ENCODE data around the gene EPHB1. TPM values are rescaled to one million over a fixed set of nuclear protein-coding genes. Genes with fewer than 3 reads are reported as not detected.

Gene EPHB1
- total RNA-seq, 3 donors from 2014 or later, result 0.31 to 6.9 (median 0.64) TPM

DNA sequence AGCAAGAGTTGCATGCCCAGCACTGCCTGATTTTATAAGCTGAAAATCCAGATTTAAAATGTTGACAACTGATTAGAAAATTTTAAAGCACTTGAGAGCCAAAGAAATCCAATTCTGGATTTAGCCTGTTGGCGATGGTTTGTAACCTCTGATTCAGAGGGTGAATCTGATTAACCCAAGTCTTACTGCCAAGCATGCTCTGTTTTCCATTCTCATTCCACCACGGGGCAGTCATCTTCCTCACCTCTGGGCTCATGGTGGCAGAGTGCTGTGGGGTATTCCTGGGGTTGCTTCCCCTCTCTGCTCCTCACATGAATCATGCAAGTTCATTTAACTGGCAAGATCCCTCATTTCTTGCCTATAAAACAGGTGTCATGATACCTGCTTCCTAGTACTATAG lies 342.2 kb downstream of the EPHB1 start:
- Histone ChIP-seq H3K4me3 (no peak overlapping the region), H3K4me1 (ENCODE audit: low read depth) (no peaks in the 10 kb centered on the region), H3K9me3 (no peaks in the 10 kb centered on the region), H3K36me3 (ENCODE audit: low read depth) (no peaks in the 10 kb centered on the region)
- TF ChIP-seq, protein P1, sequence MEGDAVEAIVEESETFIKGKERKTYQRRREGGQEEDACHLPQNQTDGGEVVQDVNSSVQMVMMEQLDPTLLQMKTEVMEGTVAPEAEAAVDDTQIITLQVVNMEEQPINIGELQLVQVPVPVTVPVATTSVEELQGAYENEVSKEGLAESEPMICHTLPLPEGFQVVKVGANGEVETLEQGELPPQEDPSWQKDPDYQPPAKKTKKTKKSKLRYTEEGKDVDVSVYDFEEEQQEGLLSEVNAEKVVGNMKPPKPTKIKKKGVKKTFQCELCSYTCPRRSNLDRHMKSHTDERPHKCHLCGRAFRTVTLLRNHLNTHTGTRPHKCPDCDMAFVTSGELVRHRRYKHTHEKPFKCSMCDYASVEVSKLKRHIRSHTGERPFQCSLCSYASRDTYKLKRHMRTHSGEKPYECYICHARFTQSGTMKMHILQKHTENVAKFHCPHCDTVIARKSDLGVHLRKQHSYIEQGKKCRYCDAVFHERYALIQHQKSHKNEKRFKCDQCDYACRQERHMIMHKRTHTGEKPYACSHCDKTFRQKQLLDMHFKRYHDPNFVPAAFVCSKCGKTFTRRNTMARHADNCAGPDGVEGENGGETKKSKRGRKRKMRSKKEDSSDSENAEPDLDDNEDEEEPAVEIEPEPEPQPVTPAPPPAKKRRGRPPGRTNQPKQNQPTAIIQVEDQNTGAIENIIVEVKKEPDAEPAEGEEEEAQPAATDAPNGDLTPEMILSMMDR (IDR thresholded peaks at IDR 0.05), result no peak
- ATAC-seq (no peak), DNase-seq (no peak)
- intact Hi-C loops (cut with DNase I, micrococcal nuclease), result no loop called here

DNA sequence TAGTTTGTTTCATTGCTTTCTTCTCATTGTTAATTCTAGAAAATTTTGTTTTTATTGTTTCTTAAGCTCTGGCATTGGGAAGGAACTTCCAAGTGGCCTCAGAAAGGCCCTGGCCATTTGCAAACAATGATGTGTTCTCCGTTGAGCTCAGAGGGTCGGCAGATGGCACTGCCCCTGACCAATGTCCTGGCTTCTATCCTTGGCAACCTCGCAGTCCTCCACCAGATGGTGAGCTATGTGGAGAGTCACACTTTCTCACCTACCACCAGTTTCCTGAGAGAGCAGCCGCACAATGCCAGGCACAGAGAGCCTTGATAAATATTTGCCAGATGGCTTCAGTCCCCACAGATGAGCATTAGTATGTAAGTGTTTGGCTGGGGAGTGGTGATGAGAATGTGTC lies 343.7 kb downstream of the EPHB1 start:
- TF ChIP-seq, protein P1 (IDR thresholded peaks at IDR 0.05), result no peak
- Histone ChIP-seq H3K4me1 (ENCODE audit: low read depth) (no peaks in the 10 kb centered on the region), H3K9me3 (no peaks in the 10 kb centered on the region), H3K36me3 (ENCODE audit: low read depth) (no peaks in the 10 kb centered on the region), H3K4me3 (no peak overlapping the region)
- intact Hi-C loops (cut with DNase I, micrococcal nuclease), result no loop called here
- ATAC-seq (no peak), DNase-seq (no peak)

DNA sequence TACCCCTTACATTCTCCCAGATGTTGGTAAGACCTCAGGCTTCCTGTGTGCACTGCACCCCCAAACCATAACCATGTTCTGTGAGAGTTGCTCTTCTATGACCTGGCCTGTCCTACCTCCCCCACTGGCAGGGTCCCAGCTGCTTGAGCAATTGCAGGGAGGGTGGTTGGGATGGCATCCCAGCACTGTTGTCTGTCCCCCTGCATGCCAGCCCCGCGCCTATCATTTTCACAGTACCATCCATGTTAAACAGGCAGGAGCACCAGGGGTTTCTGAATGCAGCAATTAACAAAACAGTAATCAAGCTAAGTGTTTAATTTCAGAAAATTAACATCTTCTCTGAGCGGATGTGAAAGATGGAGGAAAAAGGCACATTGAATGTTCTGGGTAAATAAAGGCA lies 345.5 kb downstream of the EPHB1 start:
- TF ChIP-seq, protein P1 (IDR thresholded peaks at IDR 0.05), result no peak
- DNase-seq (no peak), ATAC-seq (no peak)
- no peak overlapping the region for H3K4me3 ChIP-seq
- intact Hi-C loops (cut with DNase I, micrococcal nuclease), result no loop called here
- H3K4me1 ChIP-seq (ENCODE audit: low read depth), result no peaks in the 10 kb centered on the region
- H3K9me3 ChIP-seq, result no peaks in the 10 kb centered on the region
- H3K36me3 ChIP-seq (ENCODE audit: low read depth), result peaks cover 3% of the 10 kb centered on the region

DNA sequence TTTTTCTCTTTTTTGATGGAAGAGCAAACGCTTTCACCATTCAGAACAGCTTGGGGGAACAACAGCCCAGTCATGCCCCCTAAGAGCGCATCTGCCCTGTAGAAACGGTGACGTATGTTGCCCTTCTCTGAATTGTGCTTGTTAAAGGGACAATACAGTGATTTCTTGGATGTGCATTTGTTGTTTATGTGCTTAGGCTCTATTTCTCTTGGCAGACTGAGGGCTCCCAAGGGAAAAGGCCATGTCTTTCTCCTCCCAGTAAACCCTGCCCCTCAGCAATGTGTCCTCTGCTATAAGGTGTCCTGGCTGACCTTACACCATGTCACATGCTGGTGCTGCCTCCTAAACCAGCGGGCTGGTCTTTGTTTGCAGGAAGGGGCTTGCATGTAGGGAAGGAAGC lies 346.1 kb downstream of the EPHB1 start:
- H3K4me1 ChIP-seq (ENCODE audit: low read depth), result no peaks in the 10 kb centered on the region

DNA sequence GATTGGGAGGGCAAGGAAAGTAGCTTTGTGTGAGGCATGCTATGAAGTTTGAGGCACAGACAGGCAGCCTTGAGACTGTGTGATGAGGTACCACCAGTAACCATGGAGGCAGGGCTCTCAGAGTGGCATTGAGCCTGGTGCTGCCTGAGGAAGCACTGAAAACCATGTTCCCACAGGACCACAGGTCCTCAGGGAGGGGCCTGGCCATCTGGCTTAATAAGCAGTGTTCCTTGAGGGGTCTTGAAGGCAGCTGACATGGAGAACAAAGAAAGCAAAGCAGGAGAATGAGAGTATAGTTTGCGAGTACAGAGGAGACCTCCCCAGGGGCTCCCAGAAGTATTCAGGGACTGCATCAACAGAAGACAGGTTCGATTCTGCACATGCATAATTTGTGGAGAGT lies 346.6 kb downstream of the EPHB1 start:
- no peaks in the 10 kb centered on the region for H3K9me3 ChIP-seq
- DNase-seq, result no peak
- H3K4me3 ChIP-seq, result no peak overlapping the region
- ATAC-seq, result no peak
- H3K4me1 ChIP-seq (ENCODE audit: low read depth), result no peaks in the 10 kb centered on the region
- TF ChIP-seq, protein P1 (IDR thresholded peaks at IDR 0.05), result no peak
- intact Hi-C loops (cut with DNase I, micrococcal nuclease), result no loop called here
- peaks cover 3% of the 10 kb centered on the region for H3K36me3 ChIP-seq (ENCODE audit: low read depth)

More for the DNA sequence above, 346.1 kb downstream of the EPHB1 start:
- TF ChIP-seq, protein P1 (IDR thresholded peaks at IDR 0.05), result no peak
- Histone ChIP-seq H3K9me3 (no peaks in the 10 kb centered on the region), H3K4me3 (no peak overlapping the region), H3K36me3 (ENCODE audit: low read depth) (peaks cover 3% of the 10 kb centered on the region)
- ATAC-seq, result no peak
- DNase-seq, result no peak
- intact Hi-C loops (cut with DNase I, micrococcal nuclease), result no loop called here

DNA sequence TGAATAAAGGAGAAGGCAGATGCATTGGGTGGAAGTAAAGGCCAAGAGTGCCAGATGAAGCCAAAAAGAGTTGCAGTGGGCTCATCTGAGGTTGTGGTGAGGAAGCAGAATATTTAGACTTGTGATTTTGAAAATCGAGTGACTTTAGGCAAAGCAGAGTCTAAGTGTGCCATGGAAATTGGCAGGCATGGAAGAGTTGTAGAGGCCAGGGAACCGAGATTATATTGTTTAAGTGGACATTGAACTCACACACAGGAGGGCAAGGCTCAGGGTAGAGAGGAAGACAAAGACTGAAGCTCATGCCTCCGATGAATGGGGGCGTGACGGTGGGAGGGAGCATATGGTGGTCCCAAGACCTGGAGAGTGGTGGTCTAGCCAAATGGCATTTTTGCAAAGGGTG lies 347.5 kb downstream of the EPHB1 start:
- Histone ChIP-seq H3K9me3 (no peaks in the 10 kb centered on the region), H3K4me3 (no peak overlapping the region), H3K36me3 (ENCODE audit: low read depth) (peaks cover 3% of the 10 kb centered on the region), H3K4me1 (ENCODE audit: low read depth) (no peaks in the 10 kb centered on the region)
- TF ChIP-seq, protein P1 (IDR thresholded peaks at IDR 0.05), result no peak
- intact Hi-C loops (cut with DNase I, micrococcal nuclease), result no loop called here
- DNase-seq (no peak), ATAC-seq (no peak)
